IPS DF 6.9 (cell line): Measurements from ENCODE around the gene KIFBP.
"Not testable (repeated sequence)": the region's sequence is repeated elsewhere in the genome, so short reads cannot be mapped to it uniquely, and the experiment has no call there.

Experiments
- DNase-seq: peaks from one replicate; pipeline ENCODE4 v3.0.0-alpha.2; 2013; ENCODE audit warnings: low read depth, low spot score
- H3K27ac ChIP-seq: one replicate; pipeline ENCODE4 v1.5.1; 2013; ENCODE audit warnings: low read length, control low read depth
- H3K27me3 ChIP-seq: 2 replicates; pipeline ENCODE4 v1.6.1; 2013; ENCODE audit warnings: mild to moderate bottlenecking, low read length; ENCODE audit not compliant: control insufficient read depth, insufficient read depth
- H3K36me3 ChIP-seq: 2 replicates; pipeline ENCODE4 v1.6.1; 2013; ENCODE audit warnings: low read length; ENCODE audit not compliant: control insufficient read depth, insufficient read depth
- H3K4me1 ChIP-seq: 2 replicates; pipeline ENCODE4 v1.6.1; 2013; ENCODE audit warnings: low read length; ENCODE audit not compliant: control insufficient read depth, insufficient read depth
- H3K4me3 ChIP-seq: 2 replicates; pipeline ENCODE4 v1.5.1; 2013; ENCODE audit warnings: mild to moderate bottlenecking, low read length
- H3K9me3 ChIP-seq: 2 replicates; pipeline ENCODE4 v1.6.1; 2013; ENCODE audit warnings: low read length, inconsistent platforms; ENCODE audit not compliant: control insufficient read depth, insufficient read depth
- WGBS: extraction: QIAGEN DNeasy Blood & Tissue Kit; methylation state at CpG from one replicate; pipeline ENCODE4 v1.1.7; 2013; ENCODE audit warnings: mixed read lengths, missing lambda C conversion rate; ENCODE audit not compliant: insufficient read length, insufficient coverage; 5-methylcytosine and 5-hydroxymethylcytosine counted together

Gene KIFBP

DNA sequence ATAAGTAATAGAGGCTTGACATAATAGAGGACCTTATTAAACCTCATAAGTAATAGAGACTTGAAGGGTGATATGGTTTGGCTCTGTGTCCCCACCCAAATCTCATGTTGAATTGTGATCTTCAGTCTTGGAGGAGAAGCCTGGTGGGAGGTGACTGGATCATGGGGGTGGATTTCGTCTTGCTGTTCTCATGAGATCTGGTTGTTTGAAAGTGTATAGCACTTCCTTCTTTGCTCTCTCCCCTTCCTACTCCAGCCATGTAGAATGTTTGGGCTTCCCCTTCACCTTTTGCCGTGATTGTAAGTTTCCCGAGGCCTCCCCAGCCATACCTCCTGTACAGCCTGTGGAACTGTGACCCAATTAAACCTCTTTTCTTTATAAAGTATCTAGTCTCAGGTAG is 8.6 kb downstream of the KIFBP start:
- no CpG with 5 or more reads among the region's 3 CpGs for WGBS
- no peaks in the 10 kb centered on the region for H3K4me1 ChIP-seq
- H3K36me3 ChIP-seq: 0 out of 2 replicates have a peak, but pooled peaks cover 3% of the 10 kb centered on the region
- DNase-seq: no peak
- no peaks in the 10 kb centered on the region for H3K27me3 ChIP-seq
- H3K4me3 ChIP-seq: no peak overlapping the region
- H3K9me3 ChIP-seq: no peaks in the 10 kb centered on the region
- no peak overlapping the region for H3K27ac ChIP-seq

DNA sequence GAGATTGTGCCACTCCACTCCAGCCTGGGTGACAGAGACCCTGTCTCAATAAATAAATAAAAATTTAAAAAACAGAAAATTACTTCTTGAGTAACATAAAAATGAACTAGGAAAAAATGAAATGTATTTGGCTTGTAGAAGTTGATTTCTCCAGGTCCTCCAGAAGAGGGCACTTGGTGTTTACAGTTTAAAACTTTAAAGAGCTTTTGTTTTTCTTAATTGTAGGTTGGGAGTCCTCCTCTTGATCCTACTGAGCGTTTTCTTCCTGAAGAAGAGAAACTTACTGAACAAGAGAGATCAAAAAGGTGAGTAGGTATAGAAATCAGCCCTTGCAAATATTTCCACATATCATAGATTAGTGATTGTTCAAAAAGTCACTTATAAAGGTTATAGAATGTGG is 16.2 kb downstream of the KIFBP start:
- no peaks in the 10 kb centered on the region for H3K9me3 ChIP-seq
- H3K36me3 ChIP-seq: no peaks in the 10 kb centered on the region; the same call in 1 of the 2 replicates
- WGBS: no CpG with 5 or more reads among the region's 1 CpG
- DNase-seq: no peak
- H3K4me3 ChIP-seq: no peak overlapping the region
- no peaks in the 10 kb centered on the region for H3K27me3 ChIP-seq
- no peak overlapping the region for H3K27ac ChIP-seq
- no peaks in the 10 kb centered on the region for H3K4me1 ChIP-seq

DNA sequence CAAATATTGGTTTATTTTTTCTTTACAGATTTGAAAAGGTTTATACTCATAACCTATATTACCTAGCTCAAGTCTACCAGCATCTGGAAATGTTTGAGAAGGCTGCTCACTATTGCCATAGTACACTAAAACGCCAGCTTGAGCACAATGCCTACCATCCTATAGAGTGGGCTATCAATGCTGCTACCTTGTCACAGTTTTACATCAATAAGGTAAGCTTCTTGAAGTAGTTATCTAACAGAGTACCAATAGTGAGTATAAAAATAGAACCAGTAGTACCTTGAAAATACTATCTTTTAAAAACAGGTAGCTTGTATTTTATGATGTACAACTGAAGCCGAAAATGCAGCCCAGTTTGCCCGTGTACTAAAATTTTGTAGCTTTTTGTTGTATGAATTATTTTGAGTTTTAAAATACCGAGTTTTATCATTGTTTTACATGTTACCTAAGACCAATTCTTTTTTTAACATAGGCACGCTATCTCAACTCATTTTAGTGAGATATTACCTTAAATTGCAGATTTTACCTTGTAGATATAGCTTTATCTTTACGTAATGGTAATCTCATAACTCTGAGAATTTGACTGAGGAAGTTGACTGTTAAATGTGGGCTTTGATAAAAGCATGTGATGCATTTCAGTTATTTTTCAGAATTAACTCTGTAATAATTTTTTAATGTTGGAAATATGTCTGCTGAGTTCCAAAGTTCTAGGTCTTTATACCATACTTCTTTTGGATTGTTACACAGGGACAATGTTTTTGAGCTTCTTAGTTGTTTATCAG is 17.3 kb downstream of the KIFBP start:
- no peaks in the 10 kb centered on the region for H3K4me1 ChIP-seq
- H3K4me3 ChIP-seq: no peak overlapping the region
- H3K27ac ChIP-seq: no peak overlapping the region
- H3K9me3 ChIP-seq: no peaks in the 10 kb centered on the region
- no peak for DNase-seq
- WGBS: no CpG with 5 or more reads among the region's 6 CpGs
- no peaks in the 10 kb centered on the region for H3K27me3 ChIP-seq
- H3K36me3 ChIP-seq: peaks cover 2% of the 10 kb centered on the region; the same call in 1 of the 2 replicates

DNA sequence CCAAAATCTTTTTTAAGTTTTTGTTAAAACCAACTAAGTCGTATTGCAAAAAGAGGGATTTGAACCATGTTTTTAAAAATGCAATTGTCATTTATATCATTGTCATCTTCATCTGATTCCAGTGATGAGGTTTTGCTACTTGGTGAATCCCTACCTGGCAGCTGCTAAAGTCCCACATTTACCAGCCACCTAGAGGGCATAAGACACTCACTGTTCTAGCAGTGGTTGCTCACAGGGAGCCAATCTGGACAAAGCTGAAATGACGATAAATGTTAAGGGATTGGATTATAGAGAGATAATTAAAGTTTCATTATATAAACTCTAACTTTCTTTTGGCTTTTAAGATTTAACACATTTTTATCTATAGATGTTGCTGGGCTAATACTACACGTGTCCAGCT is 18.7 kb downstream of the KIFBP start:
- peaks cover 2% of the 10 kb centered on the region; the same call in 1 of the 2 replicates for H3K36me3 ChIP-seq
- H3K4me1 ChIP-seq: no peaks in the 10 kb centered on the region
- no peak for DNase-seq
- no peaks in the 10 kb centered on the region for H3K27me3 ChIP-seq
- no peak overlapping the region for H3K27ac ChIP-seq
- no peak overlapping the region for H3K4me3 ChIP-seq
- WGBS: no CpG with 5 or more reads among the region's 3 CpGs
- H3K9me3 ChIP-seq: no peaks in the 10 kb centered on the region

DNA sequence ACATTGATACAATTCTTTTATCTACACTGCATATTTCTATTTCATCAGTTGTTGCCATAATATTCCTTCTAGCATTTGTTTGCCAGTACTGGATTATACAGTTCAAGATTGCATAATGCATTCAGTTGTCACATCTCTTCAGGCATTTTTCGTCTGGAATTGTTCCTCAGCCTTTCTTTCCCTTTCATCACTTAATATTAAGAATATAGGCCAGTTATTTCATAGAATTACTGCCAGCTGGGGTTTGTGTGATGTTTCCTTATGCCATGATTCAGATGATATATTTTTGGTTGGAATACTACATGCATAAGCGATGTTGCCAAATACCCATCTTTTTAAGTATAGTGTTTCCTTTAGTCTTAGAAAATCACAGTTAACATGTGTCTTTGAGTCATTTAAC is 20.8 kb downstream of the KIFBP start:
- DNase-seq: no peak
- no CpG with 5 or more reads among the region's 2 CpGs for WGBS
- Histone ChIP-seq H3K27ac (no peak overlapping the region), H3K9me3 (no peaks in the 10 kb centered on the region), H3K4me1 (no peaks in the 10 kb centered on the region), H3K4me3 (no peak overlapping the region), H3K36me3 (peaks cover 4% of the 10 kb centered on the region; the same call in 1 of the 2 replicates), H3K27me3 (no peaks in the 10 kb centered on the region)

DNA sequence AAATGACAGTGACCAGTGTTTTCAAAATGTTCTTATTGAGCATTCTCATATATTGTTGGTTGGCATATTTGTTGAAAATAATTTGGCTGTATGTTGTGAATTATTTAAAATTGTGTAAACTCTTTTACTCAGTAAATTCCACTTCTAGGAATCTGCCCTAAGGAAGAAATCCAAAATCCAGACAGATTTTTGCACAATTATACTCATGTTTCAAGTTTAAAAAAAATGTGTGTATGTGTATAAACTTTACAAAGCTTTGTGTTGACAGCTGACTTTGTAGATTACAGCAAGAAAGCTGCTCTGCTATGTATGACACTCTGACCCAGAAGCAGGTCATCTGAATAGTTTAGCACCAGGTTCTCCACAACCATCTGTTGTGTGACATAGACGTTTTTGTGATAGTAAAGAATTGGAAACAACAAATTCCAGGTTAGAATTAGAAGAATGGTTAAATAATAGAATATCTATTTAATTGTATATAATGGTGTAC is 21.6 kb downstream of the KIFBP start:
- no peak overlapping the region for H3K27ac ChIP-seq
- no CpG with 5 or more reads among the region's 1 CpG for WGBS
- peaks cover 4% of the 10 kb centered on the region; the same call in 1 of the 2 replicates for H3K36me3 ChIP-seq
- H3K4me3 ChIP-seq: no peak overlapping the region
- H3K27me3 ChIP-seq: no peaks in the 10 kb centered on the region
- no peaks in the 10 kb centered on the region for H3K9me3 ChIP-seq
- no peaks in the 10 kb centered on the region for H3K4me1 ChIP-seq
- DNase-seq: no peak

DNA sequence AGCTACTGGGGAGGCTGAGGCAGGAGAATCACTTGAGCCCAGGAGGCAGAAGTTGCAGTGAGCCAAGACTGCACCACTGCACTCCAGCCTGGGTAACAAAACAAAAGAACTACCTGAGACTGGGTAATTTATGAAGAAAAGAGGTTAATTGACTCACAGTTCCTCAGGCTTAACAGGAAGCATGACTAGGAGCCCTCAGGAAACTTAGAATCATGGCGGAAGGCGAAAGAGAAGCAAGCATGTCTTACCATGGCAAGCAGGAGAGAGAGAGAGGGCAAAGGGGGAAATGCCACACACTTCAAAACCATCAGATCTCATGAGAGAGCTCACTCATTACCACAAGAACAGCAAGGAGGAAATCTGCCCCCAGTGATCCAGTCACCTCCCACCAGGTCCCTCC is 24.2 kb downstream of the KIFBP start:
- H3K27me3 ChIP-seq, H3K27ac ChIP-seq, H3K9me3 ChIP-seq, H3K4me1 ChIP-seq, H3K36me3 ChIP-seq, DNase-seq, H3K4me3 ChIP-seq: not testable (repeated sequence)
- WGBS: no CpG with 5 or more reads among the region's 2 CpGs

DNA sequence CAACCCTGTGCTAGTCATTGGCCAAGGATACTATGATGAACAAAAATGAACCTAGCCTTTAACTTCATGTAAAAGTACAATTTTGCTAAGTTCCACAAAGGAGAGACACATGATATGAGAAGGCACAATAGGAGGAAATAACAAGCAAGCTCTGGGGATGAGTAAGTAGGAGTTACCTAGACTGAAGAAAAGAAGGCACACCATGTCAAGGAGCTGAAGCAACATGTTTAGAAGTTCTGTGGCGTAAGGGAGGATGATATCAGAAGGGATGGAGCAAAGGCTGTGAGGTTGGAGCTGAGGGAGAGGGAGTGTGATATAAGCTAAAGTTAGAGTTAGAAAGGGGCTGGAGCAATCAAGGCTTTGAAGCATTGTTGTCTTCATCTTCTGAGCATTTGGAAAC is 25.6 kb downstream of the KIFBP start:
- H3K36me3 ChIP-seq: peaks cover 7% of the 10 kb centered on the region; the same call in 1 of the 2 replicates
- no peak for DNase-seq
- no peak overlapping the region for H3K4me3 ChIP-seq
- no peaks in the 10 kb centered on the region for H3K27me3 ChIP-seq
- WGBS: no CpG with 5 or more reads among the region's 1 CpG
- H3K9me3 ChIP-seq: no peaks in the 10 kb centered on the region
- H3K4me1 ChIP-seq: no peaks in the 10 kb centered on the region
- H3K27ac ChIP-seq: no peak overlapping the region

DNA sequence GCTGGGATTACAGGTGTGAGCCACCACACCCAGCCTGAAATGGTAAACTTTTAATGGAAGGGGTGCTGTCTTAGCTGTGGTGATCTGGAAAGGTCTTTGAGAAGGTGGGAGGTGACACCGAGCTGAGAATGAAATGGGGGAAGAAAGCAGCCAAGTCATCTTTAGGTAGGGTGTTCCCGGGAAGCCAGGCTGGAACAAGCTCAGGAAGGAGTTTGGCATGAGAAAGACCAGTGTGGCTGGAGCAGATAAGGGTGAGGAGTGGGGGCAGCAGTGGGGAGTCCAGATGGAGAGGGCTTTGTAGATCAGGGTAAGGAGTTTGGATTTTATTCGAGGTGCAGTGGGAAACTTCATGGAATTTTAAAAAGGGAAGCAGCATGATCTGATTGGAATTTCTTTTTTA is 30.0 kb downstream of the KIFBP start:
- Histone ChIP-seq H3K4me1 (no peaks in the 10 kb centered on the region), H3K36me3 (peaks cover 5% of the 10 kb centered on the region; the same call in 1 of the 2 replicates), H3K27me3 (no peaks in the 10 kb centered on the region), H3K27ac (no peak overlapping the region), H3K9me3 (no peaks in the 10 kb centered on the region), H3K4me3 (no peak overlapping the region)
- no CpG with 5 or more reads among the region's 3 CpGs for WGBS
- DNase-seq: no peak

DNA sequence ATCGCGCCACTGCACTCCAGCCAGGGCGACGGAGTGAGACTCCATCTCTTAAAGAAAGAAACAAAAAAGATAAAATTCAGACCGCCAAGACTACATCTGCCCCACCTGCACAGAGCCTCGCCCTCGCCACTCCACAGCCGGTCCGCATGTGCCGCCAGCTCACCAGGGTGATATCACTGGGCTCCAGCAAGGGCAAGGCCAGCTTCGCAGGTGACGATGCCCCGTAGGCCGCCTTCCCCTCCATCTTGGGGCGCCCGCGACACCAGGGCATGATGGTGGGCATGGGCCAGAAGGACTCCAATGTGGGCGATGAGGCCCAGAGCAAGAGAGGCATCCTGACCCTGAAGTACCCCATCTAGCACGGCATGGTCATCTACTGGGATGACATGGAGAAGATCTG is 34.0 kb downstream of the KIFBP start:
- no CpG with 5 or more reads among the region's 19 CpGs for WGBS
- H3K36me3 ChIP-seq: no peaks in the 10 kb centered on the region
- no peaks in the 10 kb centered on the region for H3K27me3 ChIP-seq
- H3K9me3 ChIP-seq: no peaks in the 10 kb centered on the region
- H3K27ac ChIP-seq: no peak overlapping the region
- no peak for DNase-seq
- no peaks in the 10 kb centered on the region for H3K4me1 ChIP-seq
- no peak overlapping the region for H3K4me3 ChIP-seq
